H1 (cell line): Measurements from ENCODE around the gene ABCC4.
"Not testable (repeated sequence)": the region's sequence is repeated elsewhere in the genome, so short reads cannot be mapped to it uniquely, and the experiment has no call there.

ENCODE experiments used
- ATF3 ChIP-seq: IDR thresholded peaks from 2 replicates; pipeline ENCODE4 v1.6.1; 2011; ENCODE audit warnings: low read depth, mild to moderate bottlenecking, low read length; ENCODE audit not compliant: insufficient read depth
- CREB1 ChIP-seq: IDR thresholded peaks from 2 replicates; pipeline ENCODE4 v1.6.1; 2012; ENCODE audit warnings: inconsistent platforms
- CTCF ChIP-seq, 3 experiments: IDR thresholded peaks; 1 replicate in 2 of 3; 2 replicates in 1 of 3; pipeline versions ENCODE4 v1.5.1 to v1.6.1; 2011; ENCODE audit warnings: low read length in 3 of 3, mild to moderate bottlenecking in 3 of 3, inconsistent platforms in 2 of 3, low read depth in 1 of 3, moderate library complexity in 1 of 3; ENCODE audit not compliant: insufficient read depth in 1 of 3; ENCODE audit errors: control extremely low read depth in 1 of 3
- EP300 ChIP-seq, 2 experiments: IDR thresholded peaks; 1 replicate in 1 of 2; 2 replicates in 1 of 2; pipeline ENCODE4 v1.6.1; 2011 to 2012; ENCODE audit warnings: low read depth in 2 of 2, low read length in 2 of 2, mild to moderate bottlenecking in 2 of 2, borderline replicate concordance in 1 of 2, inconsistent platforms in 1 of 2, moderate library complexity in 1 of 2
- HDAC6 ChIP-seq: IDR thresholded peaks from one replicate; pipeline ENCODE4 v1.7.1; 2012; ENCODE audit warnings: low read depth, mild to moderate bottlenecking, inconsistent platforms, low read length, moderate library complexity
- JUND ChIP-seq: IDR thresholded peaks from 2 replicates; pipeline ENCODE4 v1.6.1; 2011; ENCODE audit warnings: mild to moderate bottlenecking, improper control_type of control experiment, low read length
- PHF8 ChIP-seq: fragments of 200-600 bp; sonication (generic); conservative IDR thresholded peaks from 2 replicates; pipeline ENCODE4 v1.7.1; 2012; ENCODE audit warnings: low read depth, mild to moderate bottlenecking, inconsistent platforms, low read length, moderate library complexity
- POLR2A ChIP-seq, 2 experiments: IDR thresholded peaks; 1 replicate in 1 of 2; 2 replicates in 1 of 2; pipeline ENCODE4 v1.6.1; 2011; ENCODE audit warnings: low read depth in 2 of 2, low read length in 2 of 2, mild to moderate bottlenecking in 2 of 2; ENCODE audit errors: control extremely low read depth in 1 of 2
- POLR2AphosphoS5 ChIP-seq: IDR thresholded peaks from 2 replicates; pipeline ENCODE4 v1.6.1; 2011; ENCODE audit warnings: low read depth, low read length
- SUZ12 ChIP-seq: fragments of 200-600 bp; sonication (generic); IDR thresholded peaks from 2 replicates; pipeline ENCODE4 v1.6.1; 2012; ENCODE audit warnings: mild to moderate bottlenecking, inconsistent platforms, low read length, moderate library complexity, mixed read lengths
- TCF12 ChIP-seq: IDR thresholded peaks from 2 replicates; pipeline ENCODE4 v1.6.1; 2011; ENCODE audit warnings: low read depth, mild to moderate bottlenecking, low read length
- USF2 ChIP-seq: IDR thresholded peaks from 2 replicates; pipeline ENCODE4 v1.6.1; 2011; ENCODE audit warnings: low read length, improper control_type of control experiment

- TF ChIP-seq CREB1; CTCF (IDR thresholded peaks at IDR 0.05; ENCODE audit: control extremely low read depth in 1 of 3, insufficient read depth in 1 of 3, low read depth in 1 of 3, low read length in 3 of 3); ATF3; POLR2AphosphoS5; SUZ12; TCF12; POLR2A (IDR thresholded peaks at IDR 0.05; ENCODE audit: control extremely low read depth in 1 of 2, low read depth in 2 of 2, low read length in 2 of 2); EP300 (IDR thresholded peaks at IDR 0.05; ENCODE audit: borderline replicate concordance in 1 of 2, low read depth in 2 of 2, low read length in 2 of 2); USF2; PHF8; HDAC6; JUND: not testable (repeated sequence)
Measured at GRCh38 chr13:95198606-95199005, 102.6 kb downstream of the ABCC4 start.
